Mesendoderm (in vitro differentiated cells): ENCODE data around the gene ZNF423.

Experiments
- DNase-seq: peaks from one replicate; pipeline ENCODE4 v3.0.0; 2013
- H2AK5ac ChIP-seq: 2 replicates; pipeline ENCODE4 v1.6.1; 2013; ENCODE audit warnings: low read length, inconsistent platforms
- H2BK120ac ChIP-seq: 2 replicates; pipeline ENCODE4 v1.6.1; 2013; ENCODE audit warnings: low read depth, mild to moderate bottlenecking, low read length, moderate library complexity, mixed read lengths
- H2BK15ac ChIP-seq: replicated peaks from 2 replicates; pipeline ENCODE4 v1.6.1; 2013; ENCODE audit warnings: low read depth, mild to moderate bottlenecking, moderate library complexity
- H2BK5ac ChIP-seq: 2 replicates; pipeline ENCODE4 v1.6.1; 2013; ENCODE audit warnings: low read length, inconsistent platforms
- H3K18ac ChIP-seq: 2 replicates; pipeline ENCODE4 v1.6.1; 2013; ENCODE audit warnings: mild to moderate bottlenecking, low read length, mixed read lengths
- H3K23ac ChIP-seq: one replicate; pipeline ENCODE4 v1.6.1; 2013; ENCODE audit warnings: low read length
- H3K27ac ChIP-seq: 2 replicates; pipeline ENCODE4 v1.5.1; 2013; ENCODE audit warnings: low read depth, mild to moderate bottlenecking, inconsistent platforms, low read length, moderate library complexity
- H3K27me3 ChIP-seq: 2 replicates; pipeline ENCODE4 v1.6.1; 2013; ENCODE audit warnings: low read length, control low read depth, mild to moderate bottlenecking, inconsistent platforms; ENCODE audit not compliant: insufficient read depth, poor library complexity
- H3K36me3 ChIP-seq: 2 replicates; pipeline ENCODE4 v1.6.1; 2013; ENCODE audit warnings: low read length, inconsistent platforms; ENCODE audit not compliant: control insufficient read depth, insufficient read depth
- H3K4ac ChIP-seq: one replicate; pipeline ENCODE4 v1.6.1; 2013; ENCODE audit warnings: low read depth, mild to moderate bottlenecking, low read length, moderate library complexity
- H3K4me1 ChIP-seq: 2 replicates; pipeline ENCODE4 v1.6.1; 2013; ENCODE audit warnings: low read depth, low read length, inconsistent platforms; ENCODE audit not compliant: control insufficient read depth
- H3K4me2 ChIP-seq: 2 replicates; pipeline ENCODE4 v1.6.1; 2013; ENCODE audit warnings: low read length
- H3K4me3 ChIP-seq: 2 replicates; pipeline ENCODE4 v1.5.1; 2013; ENCODE audit warnings: mild to moderate bottlenecking, low read length
- H3K56ac ChIP-seq: one replicate; pipeline ENCODE4 v1.6.1; 2013; ENCODE audit warnings: low read length
- H3K79me1 ChIP-seq: 2 replicates; pipeline ENCODE4 v1.6.1; 2013; ENCODE audit warnings: low read length, inconsistent platforms
- H3K79me2 ChIP-seq: 2 replicates; pipeline ENCODE4 v1.6.1; 2013; ENCODE audit warnings: mild to moderate bottlenecking, low read length; ENCODE audit not compliant: control insufficient read depth, insufficient read depth
- H3K9ac ChIP-seq: 2 replicates; pipeline ENCODE4 v1.6.1; 2013; ENCODE audit warnings: low read length, inconsistent platforms
- H4K5ac ChIP-seq: one replicate; pipeline ENCODE4 v1.6.1; 2013; ENCODE audit warnings: low read length
- H4K8ac ChIP-seq: one replicate; pipeline ENCODE4 v1.6.1; 2013; ENCODE audit warnings: low read depth, mild to moderate bottlenecking, control low read depth, low read length, moderate library complexity
- WGBS: extraction: QIAGEN DNeasy Blood & Tissue Kit; methylation state at CpG from one replicate; pipeline ENCODE4 v1.1.7; 2013; ENCODE audit warnings: low lambda C conversion rate, missing lambda C conversion rate; ENCODE audit not compliant: insufficient coverage; ENCODE audit errors: extremely low coverage; 5-methylcytosine and 5-hydroxymethylcytosine counted together

The ZNF423 gene

GRCh38 chr16:49471038-49471727 lies 384.7 kb downstream of the ZNF423 start:
- Histone ChIP-seq H3K36me3 (no peaks in the 10 kb centered on the region), H3K79me1 (no peaks in the 10 kb centered on the region), H3K4me3 (no peak overlapping the region), H2AK5ac (no peak overlapping the region), H3K23ac (no peak overlapping the region), H3K27ac (no peak overlapping the region), H3K4ac (no peak overlapping the region), H3K9ac (no peak overlapping the region), H2BK120ac (no peak overlapping the region), H3K27me3 (no peaks in the 10 kb centered on the region), H3K4me1 (no peaks in the 10 kb centered on the region), H3K4me2 (no peak overlapping the region), H3K56ac (no peak overlapping the region), H2BK15ac (no peak overlapping the region), H3K18ac (no peak overlapping the region), H4K8ac (no peak overlapping the region), H4K5ac (no peak overlapping the region), H3K79me2 (no peaks in the 10 kb centered on the region), H2BK5ac (no peak overlapping the region)
- DNase-seq, result no peak
- no CpG with 5 or more reads among the region's 11 CpGs for WGBS

GRCh38 chr16:49470513-49470991 lies 385.4 kb downstream of the ZNF423 start:
- Histone ChIP-seq H3K27ac (no peak overlapping the region), H3K23ac (no peak overlapping the region), H3K56ac (no peak overlapping the region), H3K79me2 (no peaks in the 10 kb centered on the region), H3K4me1 (no peaks in the 10 kb centered on the region), H3K36me3 (no peaks in the 10 kb centered on the region), H3K18ac (no peak overlapping the region), H4K5ac (no peak overlapping the region), H3K4me2 (no peak overlapping the region), H3K27me3 (no peaks in the 10 kb centered on the region), H4K8ac (no peak overlapping the region), H3K4me3 (no peak overlapping the region), H2AK5ac (no peak overlapping the region), H3K79me1 (no peaks in the 10 kb centered on the region), H2BK5ac (no peak overlapping the region), H3K4ac (no peak overlapping the region), H2BK15ac (no peak overlapping the region), H3K9ac (no peak overlapping the region), H2BK120ac (no peak overlapping the region)
- no peak for DNase-seq
- WGBS, result no CpG with 5 or more reads among the region's 3 CpGs

GRCh38 chr16:49469930-49470451 lies 385.9 kb downstream of the ZNF423 start:
- Histone ChIP-seq H4K8ac (no peak overlapping the region), H3K27me3 (no peaks in the 10 kb centered on the region), H3K79me2 (no peaks in the 10 kb centered on the region), H2BK15ac (no peak overlapping the region), H3K18ac (no peak overlapping the region), H3K4me2 (no peak overlapping the region), H3K4me1 (no peaks in the 10 kb centered on the region), H3K27ac (no peak overlapping the region), H3K4me3 (no peak overlapping the region), H3K23ac (no peak overlapping the region), H2BK120ac (no peak overlapping the region), H2BK5ac (no peak overlapping the region), H3K4ac (no peak overlapping the region), H3K79me1 (no peaks in the 10 kb centered on the region), H3K56ac (no peak overlapping the region), H3K9ac (no peak overlapping the region), H4K5ac (no peak overlapping the region), H3K36me3 (no peaks in the 10 kb centered on the region), H2AK5ac (no peak overlapping the region)
- DNase-seq, result no peak
- no CpG with 5 or more reads among the region's 13 CpGs for WGBS

DNA sequence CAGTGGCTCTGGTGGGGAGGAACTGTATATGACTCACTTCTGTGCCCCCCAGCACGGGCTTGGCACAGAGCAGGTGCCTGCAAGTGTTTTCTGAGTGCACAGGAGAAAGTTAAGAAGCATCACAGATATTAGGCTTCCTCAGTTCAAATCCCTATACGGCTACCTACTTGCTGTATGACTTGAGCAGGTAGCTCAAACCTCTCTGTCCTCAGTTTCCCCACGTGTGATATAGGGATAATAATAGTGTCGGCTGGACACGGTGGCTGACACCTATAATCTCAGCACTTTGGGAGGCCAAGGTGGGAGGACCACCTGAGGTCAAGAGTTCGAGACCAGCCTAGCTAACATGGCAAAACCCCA lies 386.6 kb downstream of the ZNF423 start:
- no peak overlapping the region for H2BK5ac ChIP-seq
- no peaks in the 10 kb centered on the region for H3K79me1 ChIP-seq
- H3K4me3 ChIP-seq, result no peak overlapping the region
- no peak overlapping the region for H3K4me2 ChIP-seq
- no peak overlapping the region for H3K23ac ChIP-seq
- H4K5ac ChIP-seq, result no peak overlapping the region
- no peak overlapping the region for H3K4ac ChIP-seq
- H3K27ac ChIP-seq, result no peak overlapping the region
- H3K56ac ChIP-seq, result no peak overlapping the region
- no peak overlapping the region for H4K8ac ChIP-seq
- H3K9ac ChIP-seq, result no peak overlapping the region
- H3K36me3 ChIP-seq, result no peaks in the 10 kb centered on the region
- H2BK120ac ChIP-seq, result no peak overlapping the region
- no CpG with 5 or more reads among the region's 6 CpGs for WGBS
- no peak overlapping the region for H2BK15ac ChIP-seq
- no peaks in the 10 kb centered on the region for H3K27me3 ChIP-seq
- DNase-seq, result no peak
- no peak overlapping the region for H3K18ac ChIP-seq
- H3K4me1 ChIP-seq, result no peaks in the 10 kb centered on the region
- H3K79me2 ChIP-seq, result no peaks in the 10 kb centered on the region
- H2AK5ac ChIP-seq, result no peak overlapping the region

DNA sequence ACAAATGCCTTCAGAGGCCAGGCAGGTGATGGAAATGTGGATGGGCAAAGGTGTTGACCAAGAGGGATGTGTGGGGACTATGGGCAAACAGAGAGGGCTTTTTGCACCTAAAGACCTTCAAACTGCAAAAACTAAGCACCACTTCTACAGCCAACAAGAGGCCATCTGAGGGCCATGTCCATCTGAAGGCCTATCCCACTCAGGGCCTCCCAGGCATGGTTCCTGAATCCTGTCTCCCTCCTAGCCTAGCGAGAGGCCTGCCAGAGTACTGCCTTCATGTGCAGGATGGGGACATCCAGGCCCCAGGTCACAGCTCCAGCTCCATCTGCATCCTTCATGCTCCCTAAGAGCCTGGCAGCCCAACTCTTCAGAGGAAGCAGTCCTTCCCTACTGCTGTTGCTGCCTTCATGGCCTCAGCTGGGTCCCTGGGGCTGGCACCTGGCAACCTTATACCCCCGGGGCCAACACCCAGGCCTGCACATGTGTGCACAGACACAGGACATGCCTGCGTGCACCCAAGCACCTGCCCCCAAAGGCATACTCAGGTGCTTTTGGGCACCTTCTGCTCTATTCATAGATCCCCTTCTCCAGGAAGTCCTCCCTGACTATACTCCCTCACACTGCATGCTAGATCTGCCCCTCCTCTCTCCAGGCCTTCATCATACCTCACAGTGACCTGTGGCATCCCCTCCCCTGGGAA lies 387.2 kb downstream of the ZNF423 start:
- Histone ChIP-seq H3K79me2 (no peaks in the 10 kb centered on the region), H2BK5ac (no peak overlapping the region), H2AK5ac (no peak overlapping the region), H3K36me3 (no peaks in the 10 kb centered on the region), H3K23ac (no peak overlapping the region), H3K4me3 (no peak overlapping the region), H3K27ac (no peak overlapping the region), H3K4ac (no peak overlapping the region), H3K4me2 (no peak overlapping the region), H3K18ac (no peak overlapping the region), H4K5ac (no peak overlapping the region), H3K56ac (no peak overlapping the region), H3K79me1 (no peaks in the 10 kb centered on the region), H3K9ac (no peak overlapping the region), H3K4me1 (no peaks in the 10 kb centered on the region), H3K27me3 (no peaks in the 10 kb centered on the region), H4K8ac (no peak overlapping the region), H2BK120ac (no peak overlapping the region), H2BK15ac (no peak overlapping the region)
- no CpG with 5 or more reads among the region's 3 CpGs for WGBS
- no peak for DNase-seq
